Vagina (tissue), 2 donors: ENCODE measurements around the gene SLC5A2. TPM values are rescaled to one million over a fixed set of nuclear protein-coding genes. Genes with fewer than 3 reads are reported as not detected.
"Not testable (repeated sequence)": the region's sequence is repeated elsewhere in the genome, so short reads cannot be mapped to it uniquely, and the experiment has no call there.

ENCODE experiments used
- DNase-seq, 2 donors: peaks; one replicate each; pipeline ENCODE4 v3.0.0-alpha.2; 2017; ENCODE audit errors: extremely low spot score in 2 of 2
- H3K27ac ChIP-seq: fragments of 200-600 bp; sonication (generic); one replicate; pipeline ENCODE4 v1.5.1; 2019
- H3K27me3 ChIP-seq: fragments of 200-600 bp; sonication (generic); one replicate; pipeline ENCODE4 v1.5.1; 2019
- H3K36me3 ChIP-seq, 2 donors: fragments of 200-600 bp; sonication (generic); one replicate each; pipeline ENCODE4 v1.5.1; 2017 to 2019
- H3K4me1 ChIP-seq: fragments of 200-600 bp; sonication (generic); one replicate; pipeline ENCODE4 v1.5.1; 2019
- H3K4me3 ChIP-seq, 2 donors: fragments of 200-600 bp; sonication (generic); 1 replicate in 1 of 2; 2 replicates in 1 of 2; pipeline ENCODE4 v1.5.1; 2016 to 2019
- H3K9me3 ChIP-seq: fragments of 200-600 bp; sonication (generic); one replicate; pipeline ENCODE4 v1.5.1; 2019
- CTCF ChIP-seq, 3 experiments: fragments of 450-650 bp in 2 of 3; fragments of 200-600 bp in 1 of 3; sonication (generic) in 1 of 3; IDR thresholded peaks; one replicate each; pipeline ENCODE4 v1.5.1; 2017 to 2019; ENCODE audit warnings: antibody characterized with exemption in 3 of 3, mild to moderate bottlenecking in 2 of 3, moderate library complexity in 2 of 3
- POLR2A ChIP-seq, 2 donors: fragments of 450-650 bp; IDR thresholded peaks; one replicate each; pipeline ENCODE4 v1.6.1; 2017; ENCODE audit warnings: antibody characterized with exemption in 2 of 2, mild to moderate bottlenecking in 2 of 2, moderate library complexity in 2 of 2
- POLR2AphosphoS5 ChIP-seq, 2 donors: sonication (generic); formaldehyde crosslinking; IDR thresholded peaks; one replicate each; pipeline ENCODE4 v1.9.0; 2017; ENCODE audit warnings: antibody characterized with exemption in 2 of 2, mild to moderate bottlenecking in 2 of 2, low read depth in 1 of 2; ENCODE audit not compliant: insufficient read depth in 1 of 2
- intact Hi-C: fragments of 100-400 bp; cut with DNase I; formaldehyde crosslinking; loops from one replicate; pipeline ENCODE4 v1.15.1; 2023
- total RNA-seq: library from RNA; depleted of rRNA; stranded (reverse); fragments of >200 nt; gene quantifications from one replicate; pipeline ENCODE4 v1.2.3, GENCODE V29; 2016

Gene SLC5A2
- total RNA-seq, 1 donor from 2014 or later: not detected

DNA sequence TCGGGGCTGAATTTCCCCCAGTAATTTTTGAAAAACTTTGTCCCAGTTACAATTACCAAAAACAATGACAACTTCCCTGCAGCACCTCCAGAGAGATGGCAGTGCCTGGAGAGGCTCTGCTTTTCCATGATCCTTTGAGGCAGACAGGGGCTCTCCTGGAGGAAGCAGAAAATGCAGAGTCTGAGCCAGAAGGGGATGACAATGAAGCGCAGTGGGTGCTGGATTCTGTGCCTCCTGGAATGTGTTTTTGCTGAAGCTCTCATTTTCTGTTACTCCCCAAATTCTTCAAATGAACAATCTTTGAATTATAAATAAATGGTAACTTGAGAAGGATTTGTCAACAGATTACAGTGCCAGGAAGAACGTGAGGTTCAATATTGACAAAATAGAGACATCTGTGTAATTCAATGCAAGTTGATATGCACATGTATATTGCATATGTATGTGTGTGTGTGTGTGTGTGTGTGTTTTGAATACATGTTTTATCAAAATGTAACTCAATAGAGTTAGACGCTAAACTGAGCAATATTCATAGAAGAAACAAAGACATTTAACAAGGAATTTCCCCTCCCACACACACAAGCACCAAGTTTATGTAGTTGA is 35.0 kb downstream of the SLC5A2 start:
- Histone ChIP-seq H3K9me3 (no peaks in the 10 kb centered on the region), H3K4me3 (no peak overlapping the region), H3K4me1 (no peaks in the 10 kb centered on the region), H3K27me3 (no peaks in the 10 kb centered on the region), H3K36me3 (no peaks in the 10 kb centered on the region), H3K27ac (no peak overlapping the region)
- intact Hi-C loops: no loop called here
- DNase-seq: no peak
- no peak for TF ChIP-seq CTCF (IDR thresholded peaks at IDR 0.05)
- no peak for TF ChIP-seq POLR2A (IDR thresholded peaks at IDR 0.05)
- no peak for TF ChIP-seq POLR2AphosphoS5 (IDR thresholded peaks at IDR 0.05; ENCODE audit: insufficient read depth in 1 of 2, low read depth in 1 of 2)

- DNase-seq: no peak
- intact Hi-C loops: no loop called here
- no peak for TF ChIP-seq POLR2AphosphoS5 (IDR thresholded peaks at IDR 0.05; ENCODE audit: insufficient read depth in 1 of 2, low read depth in 1 of 2)
- no peak for TF ChIP-seq CTCF (IDR thresholded peaks at IDR 0.05)
- no peak for TF ChIP-seq POLR2A (IDR thresholded peaks at IDR 0.05)
These were observed 37.0 kb downstream of the SLC5A2 start for GRCh38 chr16:31519759-31520431.

GRCh38 chr16:31521368-31521767 is 38.4 kb downstream of the SLC5A2 start:
- no peak for DNase-seq
- Histone ChIP-seq H3K9me3 (no peaks in the 10 kb centered on the region), H3K27ac (no peak overlapping the region), H3K4me1 (no peaks in the 10 kb centered on the region), H3K36me3 (no peaks in the 10 kb centered on the region), H3K4me3 (no peak overlapping the region), H3K27me3 (no peaks in the 10 kb centered on the region)
- intact Hi-C loops: no loop called here
- TF ChIP-seq CTCF (IDR thresholded peaks at IDR 0.05): no peak
- TF ChIP-seq POLR2A (IDR thresholded peaks at IDR 0.05): no peak
- TF ChIP-seq POLR2AphosphoS5 (IDR thresholded peaks at IDR 0.05; ENCODE audit: insufficient read depth in 1 of 2, low read depth in 1 of 2): no peak

More at GRCh38 chr16:31519759-31520431, 37.0 kb downstream of the SLC5A2 start:
- no peaks in the 10 kb centered on the region for H3K9me3 ChIP-seq
- no peaks in the 10 kb centered on the region for H3K27me3 ChIP-seq
- H3K4me3 ChIP-seq: no peak overlapping the region
- no peaks in the 10 kb centered on the region for H3K4me1 ChIP-seq
- no peaks in the 10 kb centered on the region for H3K36me3 ChIP-seq
- no peak overlapping the region for H3K27ac ChIP-seq

GRCh38 chr16:31522071-31522470 is 39.1 kb downstream of the SLC5A2 start:
- Histone ChIP-seq H3K4me3 (no peak overlapping the region), H3K36me3 (no peaks in the 10 kb centered on the region), H3K27me3 (no peaks in the 10 kb centered on the region), H3K27ac (no peak overlapping the region), H3K4me1 (no peaks in the 10 kb centered on the region), H3K9me3 (no peaks in the 10 kb centered on the region)
- TF ChIP-seq POLR2A (IDR thresholded peaks at IDR 0.05) (no peak), CTCF (IDR thresholded peaks at IDR 0.05) (no peak), POLR2AphosphoS5 (IDR thresholded peaks at IDR 0.05; ENCODE audit: insufficient read depth in 1 of 2, low read depth in 1 of 2) (no peak)
- no peak for DNase-seq
- intact Hi-C loops: no loop called here

DNA sequence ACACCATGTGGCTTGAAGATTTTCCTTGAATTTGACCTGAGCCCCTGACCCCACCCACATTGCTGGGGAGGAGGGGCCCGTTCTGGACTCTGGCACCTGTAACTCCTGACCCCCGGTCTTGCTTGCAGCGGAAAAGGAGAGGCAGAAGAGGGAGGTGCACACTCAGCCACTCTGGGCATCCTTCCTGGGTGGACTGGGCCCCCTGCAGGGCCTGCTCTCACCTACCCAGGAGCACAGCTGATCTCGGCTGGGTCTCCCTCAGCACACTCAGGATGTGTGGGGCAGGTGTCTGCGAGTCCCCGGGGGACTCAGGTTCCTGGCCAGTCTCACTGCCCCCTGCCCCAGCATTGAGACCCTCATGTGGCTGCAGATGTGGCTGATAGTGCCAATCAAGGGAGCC is 40.8 kb downstream of the SLC5A2 start:
- H3K9me3 ChIP-seq, H3K27me3 ChIP-seq, H3K36me3 ChIP-seq, H3K27ac ChIP-seq, intact Hi-C loops, H3K4me3 ChIP-seq, DNase-seq, H3K4me1 ChIP-seq: not testable (repeated sequence)
